A673 (cell line): ENCODE measurements around the gene APBB1IP. TPM values are rescaled to one million over a fixed set of nuclear protein-coding genes. Genes with fewer than 3 reads are reported as not detected.
"Not testable (repeated sequence)": the region's sequence is repeated elsewhere in the genome, so short reads cannot be mapped to it uniquely, and the experiment has no call there.

Experiments used
- BruUV-seq: library from RNA; stranded (reverse); fragments of 400-500 nt; replicated peaks from 2 replicates; lab custom pipeline; 2021; lab: Mats Ljungman, UMichigan
- CTCF ChIA-PET: fragments of 300-600 bp; sonication (Branson Sonifier 250); formaldehyde crosslinking; loops from one replicate; lab custom pipeline; 2022; ENCODE audit warnings: antibody characterized with exemption; lab: Charles Lee
- POLR2A ChIA-PET: fragments of 300-600 bp; sonication (Branson Sonifier 250); formaldehyde crosslinking; loops from one replicate; lab custom pipeline; 2022; ENCODE audit warnings: antibody characterized with exemption; ENCODE audit not compliant: low non-redundant PET; lab: Charles Lee
- DNase-seq: peaks from one replicate; pipeline ENCODE4 v3.0.0-alpha.2; 2015; ENCODE audit warnings: low spot score
- H3K27ac ChIP-seq: fragments of 200-600 bp; sonication (generic); 2 replicates; pipeline ENCODE4 v1.5.1; 2016; ENCODE audit warnings: mixed run types, low read depth, mild to moderate bottlenecking, mixed read lengths, antibody characterized with exemption, low read length; ENCODE audit not compliant: poor library complexity, severe bottlenecking
- H3K27me3 ChIP-seq: fragments of 200-600 bp; sonication (generic); replicated peaks from 2 replicates; pipeline ENCODE4 v1.6.1; 2017; ENCODE audit warnings: mixed run types, low read depth, mild to moderate bottlenecking, mixed read lengths, antibody characterized with exemption, low read length; ENCODE audit not compliant: insufficient read depth, poor library complexity
- H3K36me3 ChIP-seq: fragments of 200-600 bp; sonication (generic); 2 replicates; pipeline ENCODE4 v1.6.1; 2016; ENCODE audit warnings: mixed run types, mild to moderate bottlenecking, mixed read lengths, antibody characterized with exemption, low read length; ENCODE audit not compliant: insufficient read depth, poor library complexity, severe bottlenecking
- H3K4me1 ChIP-seq: fragments of 200-600 bp; sonication (generic); 2 replicates; pipeline ENCODE4 v1.6.1; 2017; ENCODE audit warnings: mixed run types, mild to moderate bottlenecking, mixed read lengths, antibody characterized with exemption, low read length; ENCODE audit not compliant: insufficient read depth, poor library complexity, severe bottlenecking
- H3K4me3 ChIP-seq: fragments of 200-600 bp; sonication (generic); 2 replicates; pipeline ENCODE4 v1.5.1; 2016; ENCODE audit warnings: low read depth, mixed run types, mild to moderate bottlenecking, mixed read lengths, low read length; ENCODE audit not compliant: poor library complexity, severe bottlenecking
- H3K9me3 ChIP-seq: fragments of 200-600 bp; sonication (generic); 2 replicates; pipeline ENCODE4 v1.6.1; 2016; ENCODE audit warnings: mixed run types, low read depth, mild to moderate bottlenecking, mixed read lengths, antibody characterized with exemption, low read length; ENCODE audit not compliant: poor library complexity, severe bottlenecking
- CTCF ChIP-seq: fragments of 300-800, 200-600 bp; sonication (generic); conservative IDR thresholded peaks from 2 replicates; pipeline ENCODE4 v1.5.1; 2017; ENCODE audit warnings: low read depth, mild to moderate bottlenecking, antibody characterized with exemption, low read length, moderate library complexity, mixed read lengths
- EZH2 ChIP-seq: fragments of 200-600 bp; sonication (generic); IDR thresholded peaks from 2 replicates; pipeline ENCODE4 v1.6.1; 2017; ENCODE audit warnings: borderline replicate concordance, low read depth, mild to moderate bottlenecking, mixed read lengths, antibody characterized with exemption, low read length; ENCODE audit not compliant: poor library complexity, severe bottlenecking
- intact Hi-C: fragments of 100-400 bp; cut with micrococcal nuclease; formaldehyde crosslinking; loops from one replicate; pipeline ENCODE4 v1.10.0; 2022; ENCODE audit not compliant: unreplicated experiment
- total RNA-seq: library from RNA; stranded (reverse); gene quantifications from 2 replicates; pipeline ENCODE4 v1.2.3, GENCODE V29; 2021

The APBB1IP gene
- total RNA-seq, 1 experiment from 2014 or later, result not detected

GRCh38 chr10:26486990-26487850 is 49.1 kb downstream of the APBB1IP start:
- no TSS peak for BruUV-seq
- Histone ChIP-seq H3K27ac (no peak overlapping the region), H3K9me3 (no peaks in the 10 kb centered on the region), H3K4me3 (no peak overlapping the region), H3K36me3 (no peaks in the 10 kb centered on the region), H3K4me1 (no peaks in the 10 kb centered on the region), H3K27me3 (no peaks in the 10 kb centered on the region)
- intact Hi-C loops, result no loop called here
- TF ChIP-seq CTCF (no peak), EZH2 (no peak)
- DNase-seq, result no peak
- ChIA-PET CTCF (no interaction called here), POLR2A (no interaction called here)

- Histone ChIP-seq H3K27me3 (no peaks in the 10 kb centered on the region), H3K36me3 (no peaks in the 10 kb centered on the region), H3K9me3 (no peaks in the 10 kb centered on the region), H3K4me1 (no peaks in the 10 kb centered on the region), H3K4me3 (no peak overlapping the region), H3K27ac (no peak overlapping the region)
- no peak for DNase-seq
- intact Hi-C loops, result no loop called here
- no TSS peak for BruUV-seq
- no peak for TF ChIP-seq EZH2
- no peak for TF ChIP-seq CTCF
- POLR2A ChIA-PET, result no interaction called here
- CTCF ChIA-PET, result no interaction called here
Observed at GRCh38 chr10:26488344-26488743, 50.2 kb downstream of the APBB1IP start.

GRCh38 chr10:26489081-26489480 is 50.9 kb downstream of the APBB1IP start:
- TF ChIP-seq CTCF (no peak), EZH2 (no peak)
- POLR2A ChIA-PET, result no interaction called here
- Histone ChIP-seq H3K4me3 (no peak overlapping the region), H3K36me3 (no peaks in the 10 kb centered on the region), H3K4me1 (no peaks in the 10 kb centered on the region), H3K27me3 (no peaks in the 10 kb centered on the region), H3K9me3 (no peaks in the 10 kb centered on the region), H3K27ac (no peak overlapping the region)
- no TSS peak for BruUV-seq
- no peak for DNase-seq
- CTCF ChIA-PET, result no interaction called here
- intact Hi-C loops, result no loop called here

- H3K9me3 ChIP-seq, intact Hi-C loops, H3K27ac ChIP-seq, H3K4me3 ChIP-seq, POLR2A ChIA-PET, H3K4me1 ChIP-seq, BruUV-seq, H3K27me3 ChIP-seq, H3K36me3 ChIP-seq, DNase-seq, CTCF ChIA-PET: not testable (repeated sequence)
Observed at GRCh38 chr10:26490367-26490766, 52.2 kb downstream of the APBB1IP start.
